ENCODE measurements around the gene DOCK10.

DOCK10 gene

DNA sequence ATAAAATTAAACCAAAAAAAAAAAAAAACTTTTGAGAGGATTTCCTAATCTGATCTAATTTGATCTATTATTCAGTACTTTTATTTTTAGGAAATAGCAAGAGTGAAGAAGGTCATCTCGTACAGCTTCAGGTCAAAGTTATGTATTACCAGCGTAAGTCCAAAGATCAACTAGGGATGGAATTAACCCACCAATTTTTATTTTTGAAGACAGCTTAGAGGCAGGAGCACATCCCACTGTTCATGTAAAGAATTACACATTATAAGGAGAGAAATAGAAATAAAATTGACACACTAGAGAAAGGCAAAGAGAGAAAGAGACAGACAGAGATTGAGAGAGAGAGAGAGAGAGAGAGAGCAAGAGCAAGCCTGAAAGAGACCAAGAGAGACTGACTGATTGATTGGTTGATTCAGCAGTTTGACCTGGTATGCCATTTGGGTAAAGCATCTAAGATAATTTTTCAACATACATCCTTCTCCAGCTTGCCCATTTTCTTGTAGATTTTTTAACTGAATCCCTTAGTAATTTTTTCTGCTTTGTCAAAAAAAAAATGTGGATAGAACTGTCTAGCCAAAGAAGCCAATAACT lies 25.1 kb downstream of the DOCK10 start:
- no peak for DNase-seq (ENCODE audit: low read depth)
- no peak overlapping the region for H3K4me3 ChIP-seq (ENCODE audit: low read depth, low read length)
- TF ChIP-seq CTCF (IDR thresholded peaks at IDR 0.05; ENCODE audit: low read depth, low read length, missing control alignments), result no peak

DNA sequence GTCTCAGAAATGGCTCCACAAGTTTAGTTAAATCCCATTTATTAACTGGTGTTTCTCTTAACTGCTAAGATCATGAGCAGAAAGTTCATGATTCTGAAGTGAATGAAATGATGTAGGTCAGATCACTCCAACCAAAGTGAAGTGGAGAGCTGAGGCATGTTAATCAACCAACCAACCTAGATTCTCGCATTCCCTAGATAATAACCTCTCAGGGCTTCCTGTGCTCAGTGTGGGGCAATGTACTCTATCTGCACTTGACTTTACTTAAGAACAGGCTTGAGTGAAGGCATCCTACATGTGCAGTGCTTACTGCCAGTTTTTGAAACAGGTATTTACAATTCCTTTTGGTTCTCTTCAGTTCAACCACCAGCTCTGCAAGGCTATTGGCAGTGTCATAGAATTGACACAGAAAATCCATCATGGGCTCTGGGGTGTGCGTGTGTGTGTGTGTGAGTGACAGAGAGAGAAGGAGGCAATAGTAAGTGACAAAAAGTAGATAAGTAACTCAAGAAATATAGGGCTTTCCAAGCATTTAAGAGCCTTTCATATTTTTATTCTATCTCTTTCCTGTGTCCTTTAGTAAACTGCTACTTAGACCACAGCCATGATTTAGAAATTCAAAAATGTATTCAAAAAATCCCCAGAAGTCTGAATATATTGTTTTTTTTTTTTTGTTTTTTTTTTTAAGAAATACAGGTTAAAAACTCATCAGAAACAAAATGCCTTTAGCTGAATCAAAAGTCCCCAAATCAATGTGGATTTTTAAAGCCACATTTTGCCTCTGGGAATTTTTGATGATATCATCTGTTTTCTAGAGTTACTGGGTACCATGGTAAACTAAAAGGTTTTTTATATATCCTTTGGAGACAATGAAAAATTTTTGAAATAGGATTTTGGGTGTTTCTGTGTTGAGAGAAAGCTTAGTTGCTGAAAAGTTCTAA lies 28.6 kb downstream of the DOCK10 start:
- H3K4me3 ChIP-seq (ENCODE audit: low read depth, low read length), result no peak overlapping the region
- TF ChIP-seq CTCF (IDR thresholded peaks at IDR 0.05; ENCODE audit: low read depth, low read length, missing control alignments), result no peak
- no peak for DNase-seq (ENCODE audit: low read depth)

DNA sequence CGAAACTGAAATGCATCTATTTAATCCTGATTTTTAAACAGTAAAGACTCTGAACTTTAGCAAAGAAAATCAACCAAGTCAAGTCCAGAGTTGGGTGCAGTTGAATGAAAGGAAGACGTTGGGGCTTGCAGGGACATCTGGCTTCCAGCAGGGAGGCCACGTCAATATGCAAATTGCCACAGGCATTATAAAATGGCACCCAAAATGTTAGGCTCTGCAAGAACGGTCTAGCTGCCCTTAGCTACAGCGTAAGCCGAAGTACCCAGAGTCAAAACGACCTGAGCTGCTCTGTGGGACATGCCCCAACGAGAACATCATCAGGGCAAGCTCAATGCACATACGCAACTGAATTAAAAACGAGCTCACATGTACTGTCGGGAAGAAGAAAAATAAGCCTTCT lies 30.7 kb downstream of the DOCK10 start:
- no peak overlapping the region for H3K4me3 ChIP-seq (ENCODE audit: low read depth, low read length)
- TF ChIP-seq CTCF (IDR thresholded peaks at IDR 0.05; ENCODE audit: low read depth, low read length, missing control alignments), result no peak
- no peak for DNase-seq (ENCODE audit: low read depth)

DNA sequence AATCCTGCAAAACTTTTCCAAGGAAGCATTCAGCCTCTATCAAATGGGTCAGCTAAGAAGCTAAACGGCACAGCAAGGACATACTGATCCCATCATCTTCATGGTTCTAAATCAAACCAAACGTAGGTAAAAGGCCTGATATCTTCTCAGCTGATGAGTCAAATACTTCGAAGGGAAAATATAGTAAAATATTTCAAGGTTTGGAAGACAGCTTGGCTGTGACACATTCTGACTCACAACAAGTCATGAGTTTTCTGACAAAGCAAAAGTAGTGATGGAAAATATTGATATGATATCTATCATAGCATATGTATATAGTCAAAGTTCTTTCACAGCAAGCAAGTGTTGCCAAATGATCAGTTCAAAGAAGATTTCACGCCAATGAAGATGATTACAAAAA lies 31.5 kb downstream of the DOCK10 start:
- no peak for DNase-seq (ENCODE audit: low read depth)

DNA sequence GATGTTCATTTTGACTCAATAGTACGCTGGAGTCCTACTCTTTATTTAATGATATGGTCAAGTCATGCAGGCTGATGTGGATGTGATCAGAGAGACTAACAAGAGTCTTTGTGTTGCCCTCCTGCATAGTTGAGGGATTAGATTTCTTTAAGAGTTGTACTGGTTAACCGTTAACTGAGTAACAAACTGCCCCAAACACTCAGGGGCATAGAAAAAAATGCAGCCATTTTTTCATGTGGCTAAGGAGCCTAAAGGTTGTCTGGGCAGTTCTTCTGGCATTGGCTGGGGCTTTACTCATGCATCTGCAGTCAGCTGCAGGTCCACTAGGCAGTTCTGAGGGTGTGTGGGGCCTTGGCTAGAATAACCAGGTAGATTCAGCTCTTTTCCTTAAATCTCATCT lies 32.5 kb downstream of the DOCK10 start:
- DNase-seq (ENCODE audit: low read depth), result no peak
- no peak overlapping the region for H3K4me3 ChIP-seq (ENCODE audit: low read depth, low read length)
- no peak for TF ChIP-seq CTCF (IDR thresholded peaks at IDR 0.05; ENCODE audit: low read depth, low read length, missing control alignments)

More for the DNA sequence above, 31.5 kb downstream of the DOCK10 start:
- H3K4me3 ChIP-seq (ENCODE audit: low read depth, low read length), result no peak overlapping the region
- no peak for TF ChIP-seq CTCF (IDR thresholded peaks at IDR 0.05; ENCODE audit: low read depth, low read length, missing control alignments)

GRCh38 chr2:225008935-225009334 lies 33.3 kb downstream of the DOCK10 start:
- H3K4me3 ChIP-seq (ENCODE audit: low read depth, low read length), result no peak overlapping the region
- peak; percentile 41 for TF ChIP-seq CTCF (IDR thresholded peaks at IDR 0.05; ENCODE audit: low read depth, low read length, missing control alignments)
- no peak for DNase-seq (ENCODE audit: low read depth)

Measured in GM12864 (cell line).